Measurements from ENCODE around the gene MAPK12. TPM values are rescaled to one million over a fixed set of nuclear protein-coding genes. Genes with fewer than 3 reads are reported as not detected.
"Not testable (repeated sequence)": the region's sequence is repeated elsewhere in the genome, so short reads cannot be mapped to it uniquely, and the experiment has no call there.

Gene MAPK12
- total and polyA plus RNA-seq, 2 donors (not counting 1 experiment from before 2014, with no cell fraction given): 16.4 to 30.1 TPM

DNA sequence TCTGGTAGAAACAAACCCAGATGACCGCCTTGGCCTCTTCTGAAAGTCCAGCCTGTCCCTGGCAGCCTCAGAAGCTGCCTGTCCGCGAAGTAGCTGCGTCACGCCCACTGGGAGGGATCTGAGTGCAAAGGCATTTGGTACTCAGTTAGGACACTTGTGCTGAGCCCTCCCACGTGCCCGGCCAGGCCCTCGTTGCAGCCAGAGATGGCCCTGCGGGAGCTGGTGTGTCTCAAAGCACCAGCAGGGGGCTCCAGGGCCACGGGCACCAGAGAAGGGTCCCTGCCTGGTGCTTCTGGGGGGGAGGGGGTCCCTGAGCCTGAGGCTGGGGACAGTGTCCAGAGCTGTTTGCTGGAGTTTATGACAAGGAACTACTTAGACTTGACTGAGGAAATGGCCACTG lies 54.9 kb downstream of the MAPK12 start:
- H3K4me1 ChIP-seq (ENCODE audit: control insufficient read depth, extremely low read depth, insufficient read depth, low read length): peaks cover 2% of the 10 kb centered on the region
- no peak overlapping the region for H3K9ac ChIP-seq (ENCODE audit: insufficient read depth, low read length)
- DNase-seq (ENCODE audit: low read depth in 2 of 2): peak; percentile 35 to 49
- H3K79me2 ChIP-seq (ENCODE audit: control insufficient read depth, insufficient read depth, low read length): peaks cover 19% of the 10 kb centered on the region
- no peaks in the 10 kb centered on the region for H3K27me3 ChIP-seq (ENCODE audit: control insufficient read depth, insufficient read depth, low read length)
- H2AFZ ChIP-seq (ENCODE audit: low read length): no peak overlapping the region
- H3K9me3 ChIP-seq (ENCODE audit: control insufficient read depth, insufficient read depth, low read depth, low read length): no peaks in the 10 kb centered on the region
- no peak overlapping the region for H3K4me3 ChIP-seq (replicated peaks in 1 of 4; ENCODE audit: control extremely low read depth in 1 of 4, insufficient read depth in 1 of 4, low read depth in 3 of 4, low read length in 4 of 4)
- H3K36me3 ChIP-seq (ENCODE audit: control insufficient read depth, insufficient read depth, low read length): peaks cover 25% of the 10 kb centered on the region
- H4K20me1 ChIP-seq (ENCODE audit: control insufficient read depth, extremely low read depth, insufficient read depth, low read length): no peaks in the 10 kb centered on the region
- H3K27ac ChIP-seq (ENCODE audit: insufficient read depth, low read length): no peak overlapping the region
- no peak overlapping the region for H3K4me2 ChIP-seq (ENCODE audit: extremely low read depth, insufficient read depth, low read length)
- TF ChIP-seq, protein P1, sequence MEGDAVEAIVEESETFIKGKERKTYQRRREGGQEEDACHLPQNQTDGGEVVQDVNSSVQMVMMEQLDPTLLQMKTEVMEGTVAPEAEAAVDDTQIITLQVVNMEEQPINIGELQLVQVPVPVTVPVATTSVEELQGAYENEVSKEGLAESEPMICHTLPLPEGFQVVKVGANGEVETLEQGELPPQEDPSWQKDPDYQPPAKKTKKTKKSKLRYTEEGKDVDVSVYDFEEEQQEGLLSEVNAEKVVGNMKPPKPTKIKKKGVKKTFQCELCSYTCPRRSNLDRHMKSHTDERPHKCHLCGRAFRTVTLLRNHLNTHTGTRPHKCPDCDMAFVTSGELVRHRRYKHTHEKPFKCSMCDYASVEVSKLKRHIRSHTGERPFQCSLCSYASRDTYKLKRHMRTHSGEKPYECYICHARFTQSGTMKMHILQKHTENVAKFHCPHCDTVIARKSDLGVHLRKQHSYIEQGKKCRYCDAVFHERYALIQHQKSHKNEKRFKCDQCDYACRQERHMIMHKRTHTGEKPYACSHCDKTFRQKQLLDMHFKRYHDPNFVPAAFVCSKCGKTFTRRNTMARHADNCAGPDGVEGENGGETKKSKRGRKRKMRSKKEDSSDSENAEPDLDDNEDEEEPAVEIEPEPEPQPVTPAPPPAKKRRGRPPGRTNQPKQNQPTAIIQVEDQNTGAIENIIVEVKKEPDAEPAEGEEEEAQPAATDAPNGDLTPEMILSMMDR (conservative IDR thresholded peaks at IDR 0.05 in 1 of 2, IDR thresholded peaks at IDR 0.05 in 1 of 2; ENCODE audit: low read depth in 1 of 2, low read length in 2 of 2): peak; percentile 23 to 39
- no peak for TF ChIP-seq EZH2 (IDR thresholded peaks at IDR 0.05; ENCODE audit: low read length, missing control alignments)

DNA sequence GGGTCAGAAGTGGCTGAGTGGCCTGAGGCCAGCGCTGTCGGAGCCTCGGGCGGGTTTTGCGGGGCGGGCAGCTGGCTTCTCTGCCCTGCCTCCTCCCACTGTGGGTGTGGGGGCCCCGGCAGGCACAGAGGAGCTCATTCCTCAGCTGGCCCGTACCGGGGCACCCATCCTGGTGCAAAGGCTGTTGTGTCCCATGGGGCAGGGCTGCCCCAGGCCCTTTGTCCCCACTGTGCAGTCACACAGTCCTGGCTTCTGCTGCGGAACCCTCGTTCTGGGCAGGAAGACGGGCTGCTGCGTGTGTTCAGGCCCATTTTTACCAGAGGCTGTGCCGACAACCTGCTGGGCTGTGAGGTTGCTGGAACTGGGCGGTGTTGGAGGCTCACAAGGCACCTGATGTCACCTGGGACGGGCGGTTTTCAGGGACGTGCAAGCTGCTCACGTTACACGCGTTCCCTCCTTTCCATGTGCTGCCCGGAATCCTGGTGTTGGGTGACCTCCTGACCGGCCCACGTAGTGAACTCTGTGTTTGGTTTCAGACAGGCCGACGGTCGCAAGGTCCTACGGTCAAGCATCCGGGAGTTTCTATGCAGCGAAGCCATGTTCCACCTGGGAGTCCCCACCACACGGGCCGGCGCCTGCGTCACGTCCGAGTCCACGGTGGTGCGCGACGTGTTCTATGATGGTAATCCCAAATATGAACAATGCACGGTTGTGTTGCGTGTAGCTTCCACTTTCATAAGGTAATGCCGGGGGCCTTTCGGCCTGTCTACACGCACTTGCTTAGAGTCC lies 55.5 kb downstream of the MAPK12 start:
- Histone ChIP-seq H3K4me2 (ENCODE audit: extremely low read depth, insufficient read depth, low read length) (no peak overlapping the region), H3K9me3 (ENCODE audit: control insufficient read depth, insufficient read depth, low read depth, low read length) (no peaks in the 10 kb centered on the region), H3K9ac (ENCODE audit: insufficient read depth, low read length) (no peak overlapping the region), H3K36me3 (ENCODE audit: control insufficient read depth, insufficient read depth, low read length) (peaks cover 22% of the 10 kb centered on the region), H2AFZ (ENCODE audit: low read length) (no peak overlapping the region), H3K4me3 (replicated peaks in 1 of 4; ENCODE audit: control extremely low read depth in 1 of 4, insufficient read depth in 1 of 4, low read depth in 3 of 4, low read length in 4 of 4) (no peak overlapping the region), H4K20me1 (ENCODE audit: control insufficient read depth, extremely low read depth, insufficient read depth, low read length) (no peaks in the 10 kb centered on the region), H3K4me1 (ENCODE audit: control insufficient read depth, extremely low read depth, insufficient read depth, low read length) (peaks cover 2% of the 10 kb centered on the region), H3K79me2 (ENCODE audit: control insufficient read depth, insufficient read depth, low read length) (peaks cover 22% of the 10 kb centered on the region), H3K27me3 (ENCODE audit: control insufficient read depth, insufficient read depth, low read length) (no peaks in the 10 kb centered on the region), H3K27ac (ENCODE audit: insufficient read depth, low read length) (no peak overlapping the region)
- DNase-seq (ENCODE audit: low read depth in 2 of 2): no peak
- TF ChIP-seq, protein P1 (conservative IDR thresholded peaks at IDR 0.05 in 1 of 2, IDR thresholded peaks at IDR 0.05 in 1 of 2; ENCODE audit: low read depth in 1 of 2, low read length in 2 of 2): no peak
- no peak for TF ChIP-seq EZH2 (IDR thresholded peaks at IDR 0.05; ENCODE audit: low read length, missing control alignments)

DNA sequence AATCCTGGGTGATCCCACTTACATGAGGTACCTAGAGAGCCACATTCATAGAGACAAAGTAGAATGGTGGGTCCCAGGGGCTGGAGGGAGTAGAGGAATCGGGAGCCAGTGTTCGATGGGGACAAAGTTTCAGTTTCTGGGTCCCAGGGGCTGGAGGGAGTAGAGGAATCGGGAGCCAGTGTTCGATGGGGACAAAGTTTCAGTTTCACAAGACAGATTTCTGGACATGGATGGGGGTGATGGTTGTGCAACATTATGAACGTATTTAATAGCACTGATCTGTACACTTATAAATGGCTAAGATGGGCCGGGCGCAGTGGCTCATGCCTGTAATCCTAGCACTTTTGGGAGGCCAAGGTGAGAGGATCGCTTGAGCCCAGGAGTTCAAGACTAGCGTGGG lies 56.5 kb downstream of the MAPK12 start:
- not testable (repeated sequence) for H3K27ac ChIP-seq (ENCODE audit: insufficient read depth, low read length); H4K20me1 ChIP-seq (ENCODE audit: control insufficient read depth, extremely low read depth, insufficient read depth, low read length); H3K4me1 ChIP-seq (ENCODE audit: control insufficient read depth, extremely low read depth, insufficient read depth, low read length); H3K4me3 ChIP-seq (replicated peaks in 1 of 4; ENCODE audit: control extremely low read depth in 1 of 4, insufficient read depth in 1 of 4, low read depth in 3 of 4, low read length in 4 of 4); H3K9ac ChIP-seq (ENCODE audit: insufficient read depth, low read length); H3K4me2 ChIP-seq (ENCODE audit: extremely low read depth, insufficient read depth, low read length); DNase-seq (ENCODE audit: low read depth in 2 of 2); H3K27me3 ChIP-seq (ENCODE audit: control insufficient read depth, insufficient read depth, low read length); H3K9me3 ChIP-seq (ENCODE audit: control insufficient read depth, insufficient read depth, low read depth, low read length); H2AFZ ChIP-seq (ENCODE audit: low read length)
- peaks cover 14% of the 10 kb centered on the region for H3K36me3 ChIP-seq (ENCODE audit: control insufficient read depth, insufficient read depth, low read length)
- H3K79me2 ChIP-seq (ENCODE audit: control insufficient read depth, insufficient read depth, low read length): peaks cover 20% of the 10 kb centered on the region

Measured in fibroblast of lung (primary cell).